NCI-H526 treated with DMSO at 0.1 percent for 48 hours (cell line): ENCODE data around the gene ARHGDIB.

Experiments
- DNase-seq: peaks from one replicate; lab custom pipeline; 2025; lab: John Stamatoyannopoulos, UW

The ARHGDIB gene

DNA sequence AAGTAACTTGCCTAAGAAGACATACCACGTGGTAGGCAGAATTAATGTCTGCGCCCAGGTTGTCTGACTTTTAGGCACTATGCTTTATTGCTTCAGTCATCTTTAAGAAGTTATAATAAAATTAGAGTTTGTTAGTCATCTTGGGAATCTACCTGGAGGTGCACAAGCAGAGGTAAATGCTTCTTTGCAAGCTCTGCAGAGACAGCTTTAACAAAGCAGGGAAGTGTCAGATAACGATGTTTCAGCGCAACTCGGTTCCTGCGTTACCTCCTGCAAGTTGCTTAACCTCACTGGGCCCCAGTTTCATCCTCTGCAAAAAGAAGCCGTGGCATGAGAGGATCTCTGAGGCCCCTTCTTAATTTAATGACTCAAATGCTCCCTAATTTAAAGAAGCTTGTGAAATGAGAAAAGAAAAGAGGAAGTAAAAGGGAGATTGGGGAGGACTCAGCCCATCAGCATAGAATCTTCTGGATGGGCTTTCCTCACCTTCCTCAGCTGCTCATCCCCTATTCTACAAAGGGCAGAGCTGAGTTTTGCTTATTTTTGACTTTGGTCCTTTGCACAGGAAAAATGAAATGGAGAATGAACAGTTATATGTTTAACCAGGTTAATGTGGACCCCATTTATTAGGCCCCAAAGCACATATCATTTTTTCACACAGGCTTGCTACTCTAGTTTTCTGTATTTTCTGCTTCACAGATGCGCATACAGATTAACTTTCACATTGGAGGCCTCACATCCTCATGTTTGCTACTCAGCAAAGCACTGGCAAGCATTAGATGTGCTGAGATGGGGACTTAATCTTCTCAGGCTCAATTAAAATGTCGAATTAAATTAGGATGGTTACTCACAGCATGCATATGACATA is 5.1 kb downstream of the ARHGDIB start:
- DNase-seq: no peak

DNA sequence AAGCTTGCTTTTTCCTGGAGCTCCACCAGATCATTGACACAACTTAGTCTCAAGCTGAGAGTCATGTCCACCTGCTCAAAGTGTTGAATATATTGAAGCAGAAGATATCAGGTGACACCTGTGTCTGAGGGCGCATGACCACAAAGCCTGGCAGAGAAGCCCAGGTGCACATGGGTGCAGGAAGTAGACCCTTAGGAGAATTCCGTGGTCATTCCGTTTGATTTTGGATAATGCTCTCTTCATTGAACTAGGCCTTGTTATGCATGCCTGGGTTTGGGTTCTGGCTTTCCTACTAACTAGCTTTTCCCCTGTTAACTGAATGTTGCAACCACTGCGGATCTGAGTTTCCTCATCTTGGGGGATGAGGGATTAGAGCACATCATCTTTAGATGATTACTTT is 7.1 kb downstream of the ARHGDIB start:
- DNase-seq: no peak

DNA sequence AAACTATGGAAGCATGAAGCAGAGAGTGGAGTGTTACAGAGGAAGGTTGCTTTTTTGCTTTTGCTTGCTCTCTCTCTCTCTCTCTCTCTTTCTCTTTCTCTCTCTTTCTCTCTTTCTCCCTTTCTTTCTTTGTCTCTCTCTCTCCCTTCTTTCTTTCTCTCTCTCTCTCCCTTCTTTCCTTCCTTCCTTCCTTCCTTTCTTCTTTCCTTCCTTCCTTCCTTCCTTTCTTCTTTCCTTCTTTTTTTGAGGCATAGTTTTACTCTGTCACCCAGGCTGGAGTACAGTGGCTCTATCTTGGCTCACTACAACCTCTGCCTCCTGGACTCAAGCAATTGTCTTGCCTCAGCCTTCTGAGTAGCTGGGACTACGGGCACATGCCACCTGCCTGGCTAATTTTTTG is 7.6 kb downstream of the ARHGDIB start:
- no peak for DNase-seq

DNA sequence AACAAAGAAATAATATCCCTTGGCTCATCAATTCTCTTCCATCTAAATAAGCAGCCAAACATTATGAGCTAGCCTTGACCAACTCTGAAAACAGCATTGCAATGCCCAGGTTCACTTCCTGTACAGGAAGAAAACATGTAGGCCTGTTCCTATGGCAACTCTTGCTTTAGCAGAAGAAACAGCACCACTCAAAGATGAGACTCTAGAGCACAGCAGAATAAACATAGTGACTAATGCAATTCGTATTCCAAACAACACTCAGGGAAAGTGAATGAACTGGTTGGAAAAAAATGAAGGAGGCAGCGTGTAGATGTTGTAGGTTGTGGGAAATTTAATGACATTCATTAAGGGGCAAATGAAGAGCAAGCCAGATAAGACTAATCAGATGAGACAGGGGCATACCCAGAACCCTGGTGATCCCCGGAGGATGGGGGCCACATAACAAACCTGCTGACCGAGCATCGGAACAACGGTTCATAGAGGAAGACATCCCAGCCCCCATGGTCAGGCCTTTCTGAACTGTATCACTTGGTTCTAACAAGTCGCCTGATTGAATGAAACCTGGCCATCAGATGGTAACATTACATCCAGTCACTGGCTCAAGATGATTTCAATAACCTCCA is 9.0 kb downstream of the ARHGDIB start:
- DNase-seq: no peak

DNA sequence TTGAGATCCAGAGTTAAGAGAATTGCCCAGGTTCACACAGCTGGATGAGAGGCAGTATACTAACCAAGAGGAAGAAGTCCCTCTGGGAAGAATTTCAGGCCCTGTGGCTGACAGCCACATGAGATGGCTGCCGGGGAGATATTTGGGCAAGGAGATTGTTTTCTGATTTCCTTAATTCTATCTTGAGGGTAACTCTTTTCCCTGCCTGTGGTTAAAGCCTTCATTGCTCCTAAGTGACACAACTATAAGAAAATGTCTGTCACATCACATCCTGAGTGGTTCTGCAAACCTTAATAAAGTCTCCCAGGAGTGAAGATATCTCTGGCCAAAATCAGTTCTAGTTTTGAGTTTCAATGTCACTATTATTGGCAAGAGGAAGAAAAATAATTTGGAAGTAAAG is 9.6 kb downstream of the ARHGDIB start:
- no peak for DNase-seq

DNA sequence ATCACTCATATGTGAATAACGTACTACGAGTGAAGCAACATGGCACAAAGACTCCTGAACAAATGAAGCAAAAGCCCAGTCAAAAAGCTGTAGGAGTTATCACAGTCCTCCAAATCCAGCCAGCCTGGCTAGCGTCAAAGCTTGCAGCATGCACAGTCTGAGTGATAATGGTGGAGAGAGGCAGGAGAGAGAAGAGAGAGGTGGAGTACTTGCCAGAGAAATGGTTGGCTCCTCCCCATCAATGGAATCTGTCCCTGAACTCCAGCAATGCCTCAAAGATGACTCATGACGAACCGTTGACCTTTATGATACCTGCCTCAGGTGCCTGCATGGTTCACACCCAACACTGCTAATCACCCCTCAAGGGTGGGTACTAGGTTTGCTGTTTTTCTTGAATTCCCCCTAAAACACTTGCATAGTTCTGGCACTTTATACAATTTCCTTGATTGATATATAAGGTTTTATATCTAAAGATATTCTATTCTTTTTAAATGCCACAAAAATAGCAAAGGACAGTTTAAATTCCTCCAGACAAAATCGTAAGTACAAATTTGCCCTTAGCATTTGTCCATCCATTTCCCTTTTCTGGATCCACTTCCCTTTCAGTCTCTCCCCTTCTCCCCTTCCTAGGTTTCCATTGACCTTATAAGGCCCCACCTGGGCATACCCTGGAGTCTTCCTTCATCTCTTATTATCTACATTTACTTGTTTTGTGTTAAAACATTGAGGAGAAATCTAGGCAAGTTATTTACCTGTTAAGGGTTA is 10.2 kb downstream of the ARHGDIB start:
- no peak for DNase-seq

DNA sequence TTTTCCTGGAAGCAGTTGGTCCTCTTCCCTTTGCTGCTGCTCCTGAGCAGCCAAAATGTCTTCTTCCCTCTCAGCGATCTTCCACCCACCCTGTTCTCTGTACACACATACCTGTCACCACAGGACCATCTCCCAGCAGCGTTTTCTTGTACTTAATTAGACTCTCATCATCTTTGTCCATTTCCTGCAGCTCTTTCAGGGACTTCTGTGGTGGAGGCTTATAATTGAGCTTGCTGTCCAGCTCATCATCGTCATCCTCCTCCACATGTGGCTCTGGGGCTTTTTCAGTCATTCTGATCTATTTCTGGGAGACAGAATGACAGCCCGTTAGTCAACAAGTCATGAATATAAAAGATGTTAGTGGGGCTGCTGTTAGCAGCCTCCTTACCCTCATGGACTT is 11.0 kb downstream of the ARHGDIB start:
- DNase-seq: no peak

DNA sequence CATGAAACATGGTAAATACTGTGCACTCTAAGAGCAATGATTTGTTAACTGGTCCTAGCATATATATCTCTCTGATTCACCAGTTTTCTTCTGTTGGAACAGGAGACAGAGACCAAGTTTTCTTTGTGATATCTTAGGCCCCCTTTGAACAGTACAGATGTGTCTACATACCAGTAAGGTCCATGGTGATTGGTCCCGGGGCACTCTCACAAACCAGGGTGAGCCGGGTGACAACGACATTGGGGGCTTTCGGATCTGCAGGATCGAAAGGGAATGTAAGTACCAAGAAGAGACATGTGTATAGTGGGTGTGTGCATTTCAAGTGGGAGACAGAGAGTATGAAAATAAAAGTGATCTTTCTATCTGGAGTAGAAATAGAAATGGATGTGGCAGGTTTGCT is 11.8 kb downstream of the ARHGDIB start:
- DNase-seq: no peak

DNA sequence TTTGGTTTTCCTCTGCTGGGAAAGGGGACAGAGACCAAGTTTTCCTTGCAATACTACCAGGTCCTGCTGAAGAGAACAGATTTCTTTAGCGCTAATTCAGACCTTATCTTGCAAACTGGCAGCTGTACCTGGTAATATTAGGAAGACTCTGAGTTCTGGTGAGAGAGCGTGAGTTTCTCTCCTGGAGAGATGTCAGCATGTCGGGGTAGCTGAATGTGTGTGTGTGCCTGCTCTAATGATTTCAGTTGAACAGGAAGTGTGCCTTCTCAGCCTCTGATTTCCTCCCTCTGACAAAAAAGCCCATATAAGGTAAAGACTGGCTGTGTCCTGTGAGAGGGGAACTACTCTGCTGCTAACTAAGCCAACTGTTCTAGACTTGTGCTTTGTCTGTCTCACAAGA is 12.7 kb downstream of the ARHGDIB start:
- DNase-seq: no peak

DNA sequence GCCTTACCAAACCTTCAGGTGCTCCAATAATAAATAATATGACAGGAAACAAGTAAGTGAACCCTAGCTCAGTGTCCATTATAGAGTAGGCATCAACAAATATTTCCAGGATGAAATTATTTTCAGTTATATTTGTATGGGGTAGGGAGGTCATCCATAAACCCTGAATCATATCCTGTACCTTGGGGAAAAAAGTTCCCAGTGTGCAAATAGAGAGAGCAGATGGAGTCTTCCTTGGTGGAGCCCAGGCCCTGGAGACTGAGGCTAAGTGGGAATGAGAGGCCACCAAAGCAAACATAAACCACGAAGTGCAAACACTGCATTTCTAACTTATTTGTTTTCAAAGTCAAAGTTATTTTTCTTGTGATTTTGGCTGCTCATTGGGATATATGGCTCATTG is 14.5 kb downstream of the ARHGDIB start:
- no peak for DNase-seq

DNA sequence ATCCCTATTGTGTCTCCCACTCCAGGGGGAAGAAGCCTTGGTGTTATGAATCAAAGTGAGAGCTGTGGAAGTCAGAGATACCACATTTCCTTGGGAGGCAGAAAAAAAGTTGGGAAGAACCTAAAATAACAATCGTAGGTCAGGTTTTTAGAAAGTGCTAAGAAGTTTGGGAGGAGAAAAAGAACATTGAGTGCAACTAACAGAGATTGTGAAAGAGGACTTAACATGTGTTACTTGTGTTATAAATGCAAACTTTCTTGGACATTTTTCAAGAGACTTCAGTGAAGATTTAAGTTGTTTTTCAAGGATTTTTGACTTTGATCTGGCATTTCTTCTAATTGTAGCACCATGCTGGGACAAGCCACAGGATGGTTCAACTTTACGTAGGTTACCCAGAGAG is 15.2 kb downstream of the ARHGDIB start:
- no peak for DNase-seq

DNA sequence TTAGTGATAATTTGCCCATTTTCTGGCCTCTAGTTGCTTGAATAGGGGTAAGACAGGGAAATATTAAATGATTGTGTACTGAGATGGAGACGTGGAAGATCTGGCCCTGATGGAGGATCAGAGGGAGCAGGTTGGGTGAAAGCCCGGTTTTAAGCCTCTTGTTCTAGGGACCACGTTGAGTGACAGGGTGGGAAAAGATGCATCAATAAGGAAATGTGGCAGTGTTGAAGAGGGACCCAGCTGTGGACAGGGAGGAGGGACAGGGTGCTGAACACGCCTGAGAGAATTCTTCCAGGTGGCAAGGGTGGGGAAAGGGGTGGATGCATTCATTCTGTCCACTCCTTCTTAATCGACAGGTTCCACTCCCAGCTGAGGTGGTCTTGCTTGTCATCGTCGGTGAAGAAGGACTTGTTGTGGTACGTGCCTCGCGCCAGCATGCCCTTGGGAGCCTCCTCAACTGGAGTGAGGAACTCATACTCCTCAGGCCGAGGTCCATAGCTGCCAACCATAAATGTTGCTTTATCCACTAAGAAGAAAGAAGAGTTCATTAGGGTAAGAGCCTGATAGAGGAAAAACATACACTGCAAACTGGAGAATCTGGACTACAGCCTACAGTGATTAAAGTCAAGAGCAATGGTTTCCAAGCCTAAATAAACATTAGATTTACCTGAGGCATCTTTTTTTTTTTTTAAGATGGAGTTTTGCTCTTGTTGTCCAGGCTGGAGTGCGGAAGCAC is 19.0 kb downstream of the ARHGDIB start:
- DNase-seq: no peak

DNA sequence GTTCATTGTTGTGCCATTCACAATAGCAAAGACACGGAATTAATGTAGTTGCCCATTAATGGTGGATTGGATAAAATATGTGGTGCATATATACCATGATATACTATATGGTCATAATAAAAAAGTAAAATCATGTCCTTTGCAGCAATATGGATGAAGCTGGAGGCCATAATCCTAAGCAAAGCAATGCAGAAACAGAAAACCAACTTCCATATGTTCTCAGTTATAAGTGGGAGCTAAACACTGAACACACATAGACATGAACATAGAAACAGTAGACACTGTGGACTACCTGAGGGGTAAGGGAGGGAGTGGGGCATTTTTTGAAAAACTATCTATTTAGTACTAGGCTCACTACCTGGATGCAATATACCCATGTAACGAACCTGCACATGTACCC is 20.0 kb downstream of the ARHGDIB start:
- no peak for DNase-seq

DNA sequence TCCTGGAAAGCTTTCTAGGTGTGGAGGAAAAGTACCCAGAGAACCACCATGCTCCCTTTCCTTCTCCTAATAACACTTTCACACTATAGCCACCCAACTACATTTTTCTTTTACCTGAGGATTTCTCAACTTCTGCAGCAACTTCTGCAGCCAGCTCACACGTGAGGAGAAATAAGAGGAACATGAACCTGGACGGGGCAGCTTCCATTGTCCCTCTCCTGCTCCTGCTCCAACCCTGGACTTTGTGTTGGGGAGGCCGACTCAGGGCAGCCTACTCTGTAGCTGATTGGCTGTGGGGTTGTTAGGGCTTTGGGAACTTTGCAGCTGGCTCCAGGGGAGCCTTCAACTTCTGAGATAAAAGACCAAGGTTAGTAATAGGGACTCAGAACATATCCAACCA is 23.1 kb downstream of the ARHGDIB start, which contains the start of gene ERP27:
ERP27 (minus strand) TSS at position 237 of the 400 bp plus-strand sequence; CDS start at position 208, 29 bp downstream.
- DNase-seq: no peak

DNA sequence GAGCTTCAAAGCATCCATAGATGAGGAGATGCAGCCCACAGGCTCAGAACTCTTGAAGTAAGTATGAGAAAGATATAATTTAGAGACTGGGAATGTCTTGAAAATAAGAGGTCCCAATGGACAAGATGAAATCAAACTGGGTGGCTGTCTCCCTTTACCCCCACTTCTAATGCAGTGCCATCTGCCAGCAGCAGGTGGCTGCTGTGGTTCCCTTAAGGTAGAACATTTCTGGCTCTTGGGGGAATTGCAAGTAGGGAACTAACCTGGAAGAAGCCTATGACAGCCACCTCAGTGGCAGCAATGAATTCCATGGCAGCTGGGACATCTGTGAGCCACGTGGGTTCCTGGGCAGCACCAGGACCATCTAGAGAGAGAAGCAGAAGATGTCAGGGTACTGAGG is 23.7 kb downstream of the ARHGDIB start:
- DNase-seq: no peak

DNA sequence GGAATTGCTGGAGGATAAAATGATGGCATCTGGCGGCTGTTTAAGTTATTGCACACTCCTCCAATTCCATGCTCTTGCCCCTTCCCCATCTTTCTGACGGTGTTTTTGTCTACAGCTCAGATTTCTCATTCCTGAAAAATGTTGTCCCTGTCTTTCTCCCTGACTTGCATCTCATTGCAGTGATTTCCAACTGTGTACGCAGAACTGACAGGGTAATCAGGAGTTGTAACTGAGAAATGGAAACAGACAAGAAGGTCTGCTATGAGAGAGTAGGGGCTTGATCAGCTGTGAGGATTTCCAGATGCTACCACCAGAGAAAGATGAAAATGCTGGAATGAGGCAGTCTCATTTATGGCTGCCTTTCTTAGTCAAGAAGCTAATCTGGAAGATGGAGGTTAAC is 24.4 kb downstream of the ARHGDIB start:
- no peak for DNase-seq

DNA sequence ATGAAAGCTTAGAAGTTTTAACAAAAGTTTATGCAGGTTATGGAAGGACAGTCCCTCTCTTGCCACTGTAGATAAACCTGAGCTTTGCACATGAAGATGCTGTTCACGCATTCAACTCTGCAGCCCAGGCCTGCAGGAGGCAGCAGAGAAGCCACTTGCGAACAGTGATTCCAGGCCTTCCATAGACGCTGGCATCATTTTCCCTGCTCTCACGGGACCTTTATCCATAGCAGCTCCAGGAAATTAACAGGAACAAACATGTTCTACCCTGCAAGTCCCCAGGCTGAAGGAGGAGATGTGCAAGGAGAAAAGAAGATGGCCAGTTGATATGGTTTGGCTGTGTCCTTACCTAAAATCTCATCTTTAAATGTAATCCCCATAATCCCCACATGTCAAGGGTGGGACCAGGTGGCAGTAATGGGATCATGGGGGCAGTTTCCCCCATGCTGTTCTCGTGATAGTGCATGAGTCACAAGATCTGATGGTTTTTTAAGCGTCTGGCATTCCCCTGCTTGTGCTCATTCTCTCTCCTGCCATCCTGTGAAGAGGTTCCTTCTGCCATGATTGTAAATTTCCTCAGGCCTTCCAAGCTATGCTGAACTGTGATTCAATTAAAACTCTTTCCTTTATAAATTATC is 25.1 kb downstream of the ARHGDIB start:
- no peak for DNase-seq

DNA sequence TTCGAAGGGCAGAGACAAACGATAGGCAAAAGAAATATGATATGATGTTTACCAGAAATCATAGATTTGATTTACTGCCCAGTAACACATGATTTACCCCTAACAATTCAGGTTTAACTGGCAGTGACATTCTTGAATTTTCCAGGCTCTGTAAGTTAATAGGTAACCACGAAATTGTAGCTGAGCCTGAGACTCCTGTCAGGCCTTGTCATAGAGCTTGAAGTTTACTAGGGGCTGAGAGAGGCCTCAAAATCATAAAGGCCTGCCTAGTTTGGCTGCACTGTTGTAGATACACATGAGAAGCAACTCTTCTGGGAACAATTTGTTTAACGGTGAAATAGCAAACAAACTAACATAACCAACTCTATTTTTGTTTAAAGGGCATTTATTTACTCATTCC is 26.4 kb downstream of the ARHGDIB start:
- DNase-seq: no peak

DNA sequence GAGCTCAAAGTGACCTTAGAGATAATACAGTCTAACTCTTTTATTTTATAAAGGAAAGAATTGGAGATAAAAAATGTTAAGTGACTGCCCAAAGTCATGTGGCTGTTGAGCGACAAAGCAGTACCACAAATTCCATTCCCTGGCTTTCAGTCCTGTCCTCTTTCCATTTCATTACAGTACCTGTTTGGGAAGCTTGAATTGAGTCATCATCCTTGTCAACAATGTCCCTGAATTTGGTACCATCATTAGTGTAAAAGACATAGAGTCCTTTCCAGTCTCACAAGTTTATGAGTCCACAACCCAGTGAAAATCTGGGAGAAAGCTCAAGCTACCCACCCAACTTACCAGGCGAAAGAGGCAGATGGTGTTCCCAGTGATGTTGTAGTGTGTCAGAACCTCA is 26.9 kb downstream of the ARHGDIB start:
- DNase-seq: no peak

DNA sequence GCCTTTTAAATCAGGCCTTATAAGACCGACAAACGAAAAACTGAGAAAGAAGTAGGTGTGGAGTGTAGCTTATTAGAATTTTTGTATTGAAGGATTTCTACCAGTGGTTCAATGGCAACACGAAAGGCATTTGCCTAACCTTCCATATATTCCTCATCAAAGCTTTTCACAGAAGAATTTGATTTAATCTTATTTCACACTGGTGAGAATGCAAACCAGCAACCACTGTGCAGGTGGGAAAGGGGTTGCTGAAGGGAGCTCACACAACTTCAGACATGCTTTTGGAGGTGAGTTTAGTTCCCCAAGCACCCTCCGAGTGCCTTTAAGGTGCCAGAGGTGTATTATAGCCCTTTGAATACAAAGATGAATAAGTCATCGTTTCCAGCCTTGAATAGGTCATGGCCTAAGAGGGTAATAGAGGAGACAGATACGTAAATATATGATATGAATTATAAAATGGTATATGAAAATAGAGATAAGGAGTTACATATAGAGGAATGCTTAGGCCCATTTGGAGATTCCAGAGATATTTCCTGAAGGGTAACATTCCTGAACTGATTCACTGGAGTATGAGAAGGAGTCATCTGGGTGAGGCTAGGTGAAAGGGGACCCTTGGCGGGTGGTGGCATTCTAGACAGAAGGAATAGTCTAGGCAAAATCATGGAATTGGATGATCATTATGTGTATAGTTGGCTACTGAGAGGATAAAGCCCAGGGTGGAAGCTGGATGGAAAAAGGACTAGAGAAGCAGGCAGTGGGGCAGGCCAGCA is 29.4 kb downstream of the ARHGDIB start:
- no peak for DNase-seq

DNA sequence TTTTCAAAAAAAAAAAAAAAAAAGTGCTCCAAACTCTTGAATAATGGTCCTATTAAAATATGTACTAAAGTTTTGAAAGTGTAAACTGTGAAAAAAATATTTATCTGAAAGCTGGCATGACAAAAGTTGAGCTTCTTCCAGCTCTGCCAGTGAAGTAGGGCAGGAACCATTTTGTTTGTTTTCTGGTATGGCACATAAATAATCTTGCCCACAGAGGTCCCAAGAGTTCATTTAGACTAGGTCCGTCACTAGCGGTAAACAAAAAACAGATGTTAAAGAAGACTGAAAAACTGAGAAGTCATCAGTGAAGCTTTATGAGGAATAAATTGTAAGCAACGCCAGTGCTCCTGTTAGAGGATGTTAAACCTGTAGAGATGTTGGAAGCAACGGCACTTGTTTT is 30.0 kb downstream of the ARHGDIB start:
- no peak for DNase-seq
